ENCODE measurements around the gene APOF.

DNA sequence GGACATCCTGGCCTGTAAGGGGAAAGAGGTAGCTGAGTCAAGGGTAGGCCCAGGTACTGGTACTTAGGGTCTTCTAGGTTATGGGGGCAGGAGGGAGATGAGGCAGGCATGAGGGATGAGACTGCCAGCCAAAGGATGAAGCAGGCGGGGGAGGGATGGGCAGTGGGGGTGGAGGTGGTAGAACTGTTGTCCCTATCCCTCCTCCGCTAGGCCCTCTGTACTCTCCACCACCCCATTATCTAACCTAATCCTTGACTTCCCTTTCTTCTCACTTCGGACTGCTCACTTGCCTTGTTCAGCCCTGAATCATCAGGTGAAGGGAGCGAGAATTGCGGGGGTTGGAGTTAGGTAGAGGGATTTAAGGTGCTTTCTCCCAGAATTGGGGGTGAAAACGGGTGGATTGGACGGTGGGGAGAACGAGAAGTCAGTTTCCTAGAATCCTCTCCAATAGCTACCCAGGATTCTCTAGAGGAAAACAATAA is 29.4 kb downstream of the APOF start:
- no peak for TF ChIP-seq CTCF (conservative IDR thresholded peaks at IDR 0.05; ENCODE audit: low read depth in 2 of 2)
- TF ChIP-seq EZH2phosphoT487 (IDR thresholded peaks at IDR 0.05; ENCODE audit: unreplicated experiment) = no peak
- TF ChIP-seq POLR2AphosphoS5 (IDR thresholded peaks at IDR 0.05; ENCODE audit: low read depth) = no peak

Measured in GM23338 (cell line).